Measurements from ENCODE around the gene CDH11.

The CDH11 gene

DNA sequence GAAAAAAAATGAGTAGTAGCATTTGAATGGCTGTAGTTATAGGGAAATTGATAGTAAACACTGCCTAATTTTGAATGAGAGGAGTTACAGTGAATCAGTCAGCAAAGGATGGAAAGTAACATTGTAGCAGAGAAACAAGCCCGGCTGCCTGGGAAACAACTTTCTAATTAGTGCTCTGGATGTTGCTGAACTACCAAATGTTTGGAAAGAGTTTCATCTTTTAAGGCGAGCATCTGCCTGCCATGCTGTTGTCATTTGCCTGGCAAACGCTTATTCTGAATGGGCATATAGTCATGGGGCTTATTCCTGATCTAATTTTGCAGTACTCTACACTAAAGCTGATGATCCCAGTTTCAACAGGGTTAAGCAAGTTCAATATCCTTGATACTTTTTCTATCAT is 138.6 kb downstream of the CDH11 start:
- no peak for DNase-seq (ENCODE audit: low read depth in 1 of 2, low spot score in 1 of 2)

DNA sequence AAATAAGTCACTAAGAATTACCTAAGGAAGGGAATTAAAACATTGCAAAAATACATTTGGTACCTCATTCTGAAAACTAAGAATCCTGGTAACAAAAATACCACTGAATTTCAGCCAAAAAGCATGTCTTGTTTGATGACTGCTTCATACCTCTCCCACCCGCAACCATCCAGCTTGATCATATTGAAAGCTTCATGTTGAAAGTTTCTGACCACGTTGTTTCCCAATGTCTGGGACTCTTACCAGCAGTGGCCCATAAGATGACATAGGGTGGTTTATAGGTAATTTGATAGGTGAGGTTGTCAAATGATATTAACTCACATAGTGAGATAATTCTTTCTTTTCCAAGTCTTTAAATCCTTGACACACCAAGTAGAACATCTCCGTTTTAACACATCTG is 139.3 kb downstream of the CDH11 start:
- DNase-seq (ENCODE audit: low read depth in 1 of 2, low spot score in 1 of 2) = no peak

DNA sequence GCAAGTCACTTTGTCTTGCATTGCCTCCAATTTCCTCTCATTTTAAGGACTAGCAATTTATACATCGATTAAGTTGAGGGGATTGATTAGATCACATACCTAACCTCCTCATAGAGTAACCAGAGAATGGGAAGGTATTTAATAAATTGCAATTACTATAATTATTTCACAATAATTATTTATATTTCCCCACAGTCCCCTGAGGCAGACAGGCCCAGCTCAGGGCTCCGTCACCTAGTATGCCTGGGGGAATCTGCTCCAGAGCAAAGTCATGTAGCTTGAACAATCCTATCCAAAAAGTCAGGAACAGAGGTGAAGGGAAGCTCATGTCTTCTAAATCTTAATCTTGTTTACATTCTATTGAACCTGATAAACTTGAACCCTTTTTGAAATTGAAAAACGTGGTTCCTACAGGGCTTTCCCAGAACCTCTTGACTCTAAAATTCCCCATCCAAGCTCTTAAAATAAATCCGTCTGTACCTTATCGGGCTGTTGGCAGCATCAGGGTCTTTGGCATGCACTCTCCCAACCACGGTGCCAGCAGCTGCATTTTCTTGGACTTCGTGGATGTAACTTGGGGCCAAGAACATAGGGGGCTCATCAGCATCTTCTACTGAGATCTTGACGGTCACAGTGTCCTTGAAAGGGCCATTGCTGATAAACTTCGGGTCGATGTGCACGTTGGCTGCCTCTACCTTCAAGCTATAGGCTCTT is 140.1 kb downstream of the CDH11 start:
- DNase-seq (ENCODE audit: low read depth in 1 of 2, low spot score in 1 of 2) = no peak

DNA sequence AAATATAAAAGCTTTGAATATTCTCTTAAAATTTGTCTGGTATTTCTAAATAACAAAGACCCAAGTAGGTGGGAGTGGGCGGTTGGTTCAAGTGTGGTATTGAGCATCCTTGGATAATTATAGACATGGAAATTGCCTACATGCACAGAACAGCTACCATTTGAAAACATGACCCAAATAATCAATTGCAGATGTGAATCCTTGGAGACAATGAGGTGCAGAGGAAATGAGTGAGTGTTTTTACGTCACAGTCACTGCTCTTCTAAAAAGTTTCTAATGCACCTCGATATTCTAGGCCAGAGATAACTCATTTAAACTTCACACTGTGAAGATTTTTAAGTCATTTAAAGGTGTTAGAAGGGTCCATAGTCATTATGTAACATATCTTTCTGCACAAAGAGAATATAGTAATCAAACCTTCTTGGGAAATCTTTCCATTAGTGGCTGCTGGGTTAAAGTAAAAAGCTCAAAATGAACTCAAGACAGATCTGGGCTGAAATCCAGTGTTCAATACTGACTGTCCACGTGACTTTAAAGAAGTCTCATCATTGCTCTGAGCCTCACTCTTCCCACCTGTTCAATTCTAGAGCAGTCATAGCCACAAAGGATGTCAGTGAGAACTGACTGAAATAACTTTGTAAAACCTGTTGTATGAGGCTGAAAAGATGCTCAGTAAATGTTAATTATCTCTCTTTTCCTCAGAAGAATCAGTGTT is 144.5 kb downstream of the CDH11 start:
- no peak for DNase-seq (ENCODE audit: low read depth in 1 of 2, low spot score in 1 of 2)

DNA sequence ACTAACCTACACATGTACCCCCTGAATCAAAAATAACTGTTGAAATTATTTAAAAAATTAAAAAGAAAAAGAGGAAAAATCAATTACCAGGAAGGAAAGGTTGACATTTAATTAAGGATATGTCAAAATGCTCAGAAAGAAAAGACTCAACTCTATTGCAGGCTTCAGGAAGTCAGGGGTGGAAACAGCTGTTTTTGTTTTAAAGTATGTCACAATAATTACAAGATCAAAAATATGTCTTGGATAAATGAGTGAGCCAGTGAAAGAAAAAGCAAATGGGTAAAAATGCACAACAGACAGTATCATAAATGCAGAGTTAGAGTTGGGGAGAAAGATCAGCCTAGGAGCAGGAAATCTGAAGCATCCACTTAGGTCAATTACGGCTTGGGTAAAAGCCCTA is 146.0 kb downstream of the CDH11 start:
- no peak for DNase-seq (ENCODE audit: low read depth in 1 of 2, low spot score in 1 of 2)

DNA sequence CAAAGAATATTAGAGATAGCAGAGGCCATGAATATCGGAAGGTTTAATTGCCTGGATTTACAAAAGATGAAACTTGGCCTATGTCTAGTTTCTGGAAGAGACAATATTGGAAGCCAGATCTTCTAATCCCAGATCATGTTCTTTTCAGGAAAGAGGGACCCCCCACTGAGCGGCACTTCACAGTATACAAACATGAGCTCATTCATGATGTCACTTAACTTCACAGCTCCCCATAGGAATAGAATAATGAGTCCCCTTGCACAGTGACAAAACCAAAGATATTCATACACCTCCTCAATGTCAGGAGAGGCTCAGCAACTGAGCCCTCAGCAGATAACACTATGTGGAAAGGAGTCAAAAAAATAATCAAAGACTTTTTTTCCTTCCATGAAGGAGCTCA is 147.5 kb downstream of the CDH11 start:
- DNase-seq (ENCODE audit: low read depth in 1 of 2, low spot score in 1 of 2) = no peak

DNA sequence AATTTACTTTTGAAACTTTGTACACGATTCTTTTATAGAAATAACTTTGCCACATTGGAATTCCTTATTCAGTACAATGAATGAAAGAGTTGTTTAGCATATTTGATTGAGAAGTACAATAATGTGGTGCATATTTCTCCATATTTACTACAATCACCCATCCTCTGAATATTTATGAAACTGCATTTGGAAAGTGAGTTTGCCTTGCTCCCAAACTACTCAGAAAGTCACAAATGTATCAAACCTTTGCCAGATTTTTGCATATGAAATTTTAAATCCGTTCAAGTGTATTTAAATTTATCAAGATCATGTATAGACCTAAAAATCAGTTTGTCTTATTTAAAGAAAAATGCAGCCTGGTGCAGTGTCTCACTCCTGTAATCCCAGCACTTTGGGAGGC is 148.7 kb downstream of the CDH11 start:
- DNase-seq (ENCODE audit: low read depth in 1 of 2, low spot score in 1 of 2) = no peak

DNA sequence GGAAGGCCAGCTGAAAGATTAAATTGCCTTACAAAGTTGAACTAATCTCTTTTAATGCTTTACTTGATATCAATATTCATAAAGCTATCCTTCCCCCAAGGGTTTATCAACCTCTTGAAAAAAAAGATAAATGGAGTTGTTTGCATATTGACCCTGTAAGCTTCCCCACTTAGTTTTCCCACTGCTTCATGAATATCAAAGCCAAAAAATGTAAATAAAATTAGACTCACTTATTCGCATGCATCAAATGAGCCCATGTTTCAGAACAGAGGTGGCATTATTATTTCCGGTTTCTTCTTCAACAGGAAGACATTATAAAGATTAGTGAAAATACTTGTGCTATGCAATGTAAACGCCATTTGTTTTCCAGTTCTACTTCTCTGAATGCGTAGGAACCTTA is 150.7 kb downstream of the CDH11 start:
- no peak for DNase-seq (ENCODE audit: low read depth in 1 of 2, low spot score in 1 of 2)

DNA sequence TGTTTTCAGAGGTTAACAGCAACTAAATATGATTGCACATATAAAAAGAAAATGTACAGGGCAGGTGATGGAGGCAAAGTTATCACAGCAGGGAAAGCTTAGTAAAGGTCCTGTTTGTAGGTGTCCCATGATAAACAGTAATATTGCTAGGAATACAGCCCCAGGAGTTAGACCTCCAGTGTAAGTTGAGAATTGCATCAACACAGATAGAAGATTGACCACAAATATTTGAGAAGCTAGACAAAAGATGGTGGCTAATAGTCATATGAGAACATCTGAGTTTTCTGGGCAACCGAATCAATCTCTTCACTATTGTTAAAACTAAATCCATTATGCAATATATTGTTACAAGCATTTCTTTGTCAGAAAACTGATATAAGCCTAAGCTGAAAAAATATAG is 152.6 kb downstream of the CDH11 start:
- no peak for DNase-seq (ENCODE audit: low read depth in 1 of 2, low spot score in 1 of 2)

DNA sequence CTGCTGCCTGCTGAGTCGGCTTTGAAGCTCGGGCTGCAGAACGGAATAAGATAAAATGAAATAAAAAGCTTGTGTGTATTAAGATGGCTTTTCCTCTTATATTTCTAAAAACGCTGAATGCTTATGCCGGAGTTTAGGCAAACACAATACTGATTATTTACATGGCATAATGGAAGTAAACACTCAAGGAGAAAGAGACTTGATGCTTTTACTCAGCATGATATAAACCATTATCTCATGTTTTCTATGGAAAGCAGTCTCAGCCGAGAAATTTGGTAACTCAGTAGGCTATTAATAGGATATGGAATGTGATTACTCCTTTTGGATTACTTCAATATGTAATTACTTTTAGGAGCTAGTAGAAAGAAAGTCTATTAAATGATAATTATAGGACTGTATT is 153.3 kb downstream of the CDH11 start:
- no peak for DNase-seq (ENCODE audit: low read depth in 1 of 2, low spot score in 1 of 2)

DNA sequence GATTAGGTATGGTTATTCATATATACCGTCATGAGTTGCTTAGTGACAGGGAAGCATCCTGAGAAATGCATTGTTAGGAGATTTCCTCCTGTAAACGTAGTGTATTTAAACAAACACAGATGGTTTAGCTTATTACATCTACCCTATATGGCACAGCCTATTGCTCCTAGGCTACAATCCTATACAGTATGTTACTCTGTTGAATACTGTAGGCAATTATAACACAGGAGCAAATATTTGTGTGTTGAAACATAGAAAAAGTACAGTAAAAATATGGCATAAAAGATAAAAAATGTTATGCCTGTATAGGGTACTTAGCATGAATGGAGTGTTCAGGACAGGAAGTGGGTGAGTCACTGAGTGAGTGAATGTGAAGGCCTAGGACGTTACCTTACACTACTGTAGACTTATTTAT is 157.7 kb downstream of the CDH11 start:
- DNase-seq (ENCODE audit: low read depth in 1 of 2, low spot score in 1 of 2) = no peak

DNA sequence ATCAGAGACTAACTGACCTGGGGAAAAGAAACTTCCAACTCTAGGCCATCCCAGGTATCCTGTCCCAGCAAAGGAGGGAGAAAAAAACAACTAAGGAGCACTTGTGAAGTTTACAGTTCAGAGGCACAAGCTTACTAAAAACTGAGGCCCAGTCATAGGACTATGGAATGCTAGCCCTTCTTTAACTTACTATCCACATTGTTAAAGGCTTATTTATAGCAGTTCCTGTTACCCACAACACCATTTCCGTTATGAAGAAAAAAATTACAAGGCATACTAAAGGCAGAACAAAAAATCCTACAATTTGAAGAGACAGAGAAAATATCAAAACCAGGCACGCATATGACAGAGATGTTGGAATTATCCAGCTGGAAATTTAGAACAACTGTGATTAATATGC is 159.1 kb downstream of the CDH11 start:
- DNase-seq (ENCODE audit: low read depth in 1 of 2, low spot score in 1 of 2) = no peak

DNA sequence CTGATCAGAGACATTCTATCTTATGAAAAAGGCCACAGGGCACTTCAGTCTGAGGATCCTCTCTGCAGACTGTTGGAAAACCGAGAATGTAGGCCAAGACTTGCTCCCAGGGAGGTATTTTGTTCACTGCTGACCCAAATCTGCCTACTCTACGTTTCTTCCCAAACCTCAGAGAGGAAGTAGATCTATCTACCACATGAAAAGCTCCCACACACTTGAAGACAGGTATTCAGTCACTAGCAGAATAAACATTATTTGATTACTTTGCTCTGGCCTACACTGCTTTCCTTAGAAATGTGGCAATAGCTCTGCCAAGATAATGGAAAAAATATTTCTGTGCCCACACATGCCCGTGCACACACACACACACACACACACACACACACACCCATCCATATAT is 164.6 kb downstream of the CDH11 start:
- no peak for DNase-seq (ENCODE audit: low read depth in 1 of 2, low spot score in 1 of 2)

DNA sequence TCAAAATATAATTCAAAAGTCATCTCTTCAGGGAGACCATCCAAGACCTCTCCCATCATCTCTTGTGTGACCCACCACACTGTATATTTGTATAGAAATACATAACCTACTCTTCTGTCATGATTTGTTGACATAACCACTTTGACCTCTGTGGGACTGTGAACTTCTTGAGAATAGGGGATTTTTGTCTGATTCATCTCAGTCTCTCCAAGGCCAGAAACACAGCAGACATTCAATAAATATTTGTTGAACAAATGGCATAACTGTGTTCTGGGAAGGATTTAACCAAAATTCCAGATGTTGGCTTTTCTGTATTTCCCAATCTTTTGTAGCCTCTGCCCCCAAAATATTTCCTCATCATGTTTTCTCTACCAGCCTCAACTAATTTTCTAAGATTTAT is 169.7 kb downstream of the CDH11 start:
- DNase-seq (ENCODE audit: low read depth in 1 of 2, low spot score in 1 of 2) = no peak

DNA sequence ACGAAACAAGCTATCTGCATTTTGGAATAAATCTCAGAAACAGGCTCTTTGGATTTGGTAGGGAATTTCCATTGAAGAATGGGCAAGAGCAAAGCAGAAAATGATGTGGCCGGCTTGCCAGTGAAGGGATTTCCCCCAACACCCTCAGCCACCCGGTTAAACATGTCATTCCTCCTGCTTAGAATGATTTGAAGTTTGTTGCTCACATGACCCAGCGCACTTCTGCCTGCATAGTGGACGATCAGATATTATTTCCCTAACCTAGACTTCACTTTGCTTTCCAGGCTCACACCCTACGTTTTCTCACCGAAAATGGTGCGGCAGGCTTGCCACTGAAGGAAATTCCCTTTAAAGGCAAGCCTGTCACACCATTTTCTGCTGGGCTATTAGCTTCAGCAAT is 170.7 kb downstream of the CDH11 start:
- DNase-seq (ENCODE audit: low read depth in 1 of 2, low spot score in 1 of 2) = no peak

DNA sequence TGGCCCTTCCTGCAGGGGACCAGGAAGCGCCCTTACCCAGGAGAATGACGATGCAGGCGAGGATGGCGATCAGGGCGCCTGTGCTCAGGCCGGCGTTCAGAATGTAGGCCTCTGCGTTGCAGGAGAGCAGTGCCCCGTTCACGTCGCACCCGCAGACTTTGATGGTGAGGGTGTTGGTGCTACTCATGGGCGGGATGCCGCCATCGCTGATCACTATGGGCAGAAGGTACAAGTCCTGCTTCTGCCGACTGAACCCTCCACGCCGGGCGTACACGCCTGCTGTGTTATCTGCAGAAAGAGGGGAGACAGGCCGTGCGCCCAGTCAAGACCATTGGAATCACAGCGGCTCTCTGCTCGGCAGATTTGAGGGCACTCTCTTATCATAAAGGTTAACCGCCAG is 171.1 kb downstream of the CDH11 start:
- DNase-seq (ENCODE audit: low read depth in 1 of 2, low spot score in 1 of 2) = no peak

DNA sequence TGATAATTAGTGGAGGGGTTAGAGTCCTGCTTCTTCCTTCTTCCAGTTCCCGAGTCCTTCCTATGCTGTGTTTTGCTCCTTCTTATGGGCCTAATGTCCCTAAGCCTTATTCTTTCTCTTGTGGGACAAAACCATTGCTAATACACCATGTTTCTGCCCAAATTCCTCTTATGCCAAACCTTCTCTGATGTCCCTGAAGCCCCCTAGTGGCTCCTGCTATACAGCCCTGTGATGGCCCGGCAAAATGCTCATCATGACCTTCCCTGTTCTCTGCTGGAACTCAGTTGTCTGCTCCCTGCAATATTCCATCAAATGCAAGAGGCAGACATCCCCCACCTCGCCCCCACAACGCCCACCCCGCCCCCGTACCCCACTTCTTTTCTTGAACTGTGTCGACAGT is 171.6 kb downstream of the CDH11 start:
- DNase-seq (ENCODE audit: low read depth in 1 of 2, low spot score in 1 of 2) = no peak

DNA sequence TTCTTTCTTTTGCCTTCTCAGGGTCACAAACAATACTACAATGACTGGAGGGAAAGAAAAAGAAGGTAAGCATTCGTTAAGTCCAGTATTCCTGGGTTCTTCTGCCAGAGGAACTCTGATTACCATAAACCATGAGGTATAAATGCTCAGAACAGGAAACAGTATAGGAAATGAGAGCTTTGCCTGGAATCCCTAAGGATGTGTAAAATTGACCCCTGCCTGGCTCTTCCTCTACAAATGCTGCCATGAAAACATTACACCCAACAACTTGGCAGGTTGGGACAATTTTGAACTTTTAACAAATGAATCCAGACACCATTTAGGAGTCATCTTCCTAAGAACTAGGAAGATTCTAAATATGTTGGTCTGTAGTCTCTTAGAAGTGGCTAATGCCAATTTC is 173.8 kb downstream of the CDH11 start:
- DNase-seq (ENCODE audit: low read depth in 1 of 2, low spot score in 1 of 2) = no peak

DNA sequence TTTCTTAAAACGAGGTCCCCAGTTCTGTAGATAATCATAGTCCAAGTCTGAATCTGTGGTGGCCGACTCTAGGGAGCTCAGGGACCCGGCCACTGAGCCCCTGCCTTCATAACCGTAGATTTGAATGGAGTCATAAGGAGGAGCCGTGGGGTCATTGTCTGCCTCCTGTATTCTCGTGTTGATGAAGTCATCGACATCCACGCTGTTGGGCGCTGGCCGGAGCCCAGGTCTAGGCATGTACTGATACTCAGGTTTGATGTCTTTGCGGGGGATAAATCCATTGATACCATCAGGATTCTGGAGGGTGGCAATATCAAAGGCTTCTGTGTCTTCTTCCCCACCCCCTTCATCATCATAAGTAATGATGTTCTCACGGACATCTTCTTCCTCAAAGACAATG is 174.2 kb downstream of the CDH11 start:
- DNase-seq (ENCODE audit: low read depth in 1 of 2, low spot score in 1 of 2) = no peak

DNA sequence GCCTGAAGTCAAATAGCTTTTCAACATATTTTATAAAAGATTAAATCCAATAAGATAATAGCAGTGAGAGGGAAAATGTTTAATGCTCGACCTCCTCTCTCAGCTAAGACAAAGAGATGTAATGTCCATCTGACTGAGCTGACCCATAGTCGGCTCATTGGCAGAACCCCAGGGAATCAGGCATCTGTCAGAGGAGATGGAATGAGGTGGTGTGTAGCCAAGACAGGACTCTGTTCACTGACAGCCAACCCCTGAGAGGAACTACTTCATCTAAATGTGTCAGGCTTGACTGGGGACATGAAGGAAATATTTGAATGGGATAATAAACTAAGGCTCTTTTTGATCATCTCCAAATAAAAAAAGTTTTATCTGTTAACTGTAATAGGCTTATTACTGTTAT is 188.0 kb downstream of the CDH11 start:
- no peak for DNase-seq (ENCODE audit: low read depth in 1 of 2, low spot score in 1 of 2)

DNA sequence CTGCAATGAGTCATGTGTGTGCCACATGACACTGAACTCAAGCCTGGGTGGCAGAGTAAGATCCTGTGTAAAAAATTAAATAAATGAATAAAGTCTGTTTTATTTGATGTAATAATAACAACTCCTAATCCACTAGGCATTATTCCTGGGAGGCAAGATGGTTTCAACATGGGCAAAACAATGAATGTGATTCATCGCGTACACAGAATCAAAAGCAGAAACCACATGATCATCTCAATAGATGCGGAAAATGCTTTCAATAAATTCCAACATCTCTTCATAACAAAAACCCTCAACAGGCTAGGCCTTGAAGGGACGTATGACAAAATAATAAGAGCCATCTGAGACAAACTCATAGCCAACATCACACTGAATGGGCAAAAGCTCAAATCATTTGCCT is 195.4 kb downstream of the CDH11 start:
- DNase-seq (ENCODE audit: low read depth in 1 of 2, low spot score in 1 of 2) = no peak

DNA sequence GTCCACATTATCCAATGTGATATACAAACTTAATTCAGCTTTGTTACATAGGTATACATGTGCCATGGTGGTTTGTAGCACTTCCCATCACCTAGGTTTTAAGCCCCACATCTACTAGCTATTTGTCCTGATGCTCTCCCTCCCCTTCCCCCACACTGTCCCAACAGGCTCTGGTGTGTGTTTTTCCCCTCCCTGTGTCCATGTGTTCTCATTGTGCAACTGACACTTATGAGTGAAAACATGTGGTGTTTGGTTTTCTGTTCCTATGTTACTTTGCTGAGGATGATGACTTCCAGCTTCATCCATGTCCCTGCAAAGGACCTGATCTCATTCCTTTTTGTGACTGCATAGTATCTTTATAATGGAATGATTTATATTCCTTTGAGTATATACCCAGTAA is 196.7 kb downstream of the CDH11 start:
- DNase-seq (ENCODE audit: low read depth in 1 of 2, low spot score in 1 of 2) = no peak

DNA sequence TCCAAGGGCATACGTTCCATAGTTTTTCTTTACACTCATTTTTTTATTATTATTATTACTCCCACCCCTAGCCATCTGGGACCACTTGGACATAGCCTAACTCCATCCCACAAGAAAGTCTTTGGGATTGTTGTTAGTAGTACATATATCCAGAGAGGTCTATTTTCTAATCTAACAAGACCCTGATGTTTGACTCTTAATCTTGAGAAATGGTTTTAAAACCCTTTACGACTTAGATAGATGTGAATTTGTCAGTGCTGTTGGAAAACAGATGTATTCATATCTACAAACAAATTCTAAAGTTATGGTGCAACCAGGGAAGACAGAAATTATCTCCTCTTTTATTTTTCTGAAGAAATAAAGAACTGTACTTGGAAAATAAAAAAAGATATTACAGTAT is 197.8 kb downstream of the CDH11 start:
- DNase-seq (ENCODE audit: low read depth in 1 of 2, low spot score in 1 of 2) = no peak
